HG03342 (cell line): ENCODE results near the gene PRAMEF14.
"Not testable (repeated sequence)": the region's sequence is repeated elsewhere in the genome, so short reads cannot be mapped to it uniquely, and the experiment has no call there.

Source experiments
- ATAC-seq: cut with Tn5 transposase; IDR thresholded peaks from one replicate; pipeline ENCODE4 v1.9.1; 2021; ENCODE audit warnings: mild to moderate bottlenecking, moderate library complexity; ENCODE audit not compliant: unreplicated experiment

Gene PRAMEF14

GRCh38 chr1:13347034-13347433, at the start of gene PRAMEF14:
PRAMEF14 (minus strand) TSS chr1:13347134; CDS start chr1:13345314, 1,820 bp downstream.
- not testable (repeated sequence) for ATAC-seq

- ATAC-seq = not testable (repeated sequence)
Measured at GRCh38 chr1:13395311-13395710, 48.4 kb upstream of the PRAMEF14 start.

- ATAC-seq = not testable (repeated sequence)
Measured at GRCh38 chr1:13394761-13395160, 47.8 kb upstream of the PRAMEF14 start.

- ATAC-seq = not testable (repeated sequence)
Measured at GRCh38 chr1:13393004-13393403, 46.1 kb upstream of the PRAMEF14 start.

GRCh38 chr1:13389332-13389731, 42.4 kb upstream of the PRAMEF14 start, which contains the start of gene PRAMEF17:
PRAMEF17 (plus strand) TSS chr1:13389632; CDS start chr1:13389658, 26 bp downstream.
- ATAC-seq = not testable (repeated sequence)

GRCh38 chr1:13380380-13380779, 33.4 kb upstream of the PRAMEF14 start:
- ATAC-seq = not testable (repeated sequence)

- ATAC-seq = not testable (repeated sequence)
Measured at GRCh38 chr1:13378983-13379382, 32.0 kb upstream of the PRAMEF14 start.

- ATAC-seq = not testable (repeated sequence)
Measured at GRCh38 chr1:13368544-13368943, 21.6 kb upstream of the PRAMEF14 start.

- not testable (repeated sequence) for ATAC-seq
Measured at GRCh38 chr1:13366536-13366935, 19.6 kb upstream of the PRAMEF14 start.

GRCh38 chr1:13364928-13365327, 18.0 kb upstream of the PRAMEF14 start:
- not testable (repeated sequence) for ATAC-seq

GRCh38 chr1:13362364-13362763, 15.4 kb upstream of the PRAMEF14 start:
- not testable (repeated sequence) for ATAC-seq

GRCh38 chr1:13356774-13357173, 9.8 kb upstream of the PRAMEF14 start:
- ATAC-seq = not testable (repeated sequence)

GRCh38 chr1:13354475-13354874, 7.5 kb upstream of the PRAMEF14 start:
- ATAC-seq = not testable (repeated sequence)

- not testable (repeated sequence) for ATAC-seq
Measured at GRCh38 chr1:13353476-13353875, 6.5 kb upstream of the PRAMEF14 start.

GRCh38 chr1:13342496-13342895, 4.4 kb downstream of the PRAMEF14 start:
- ATAC-seq = not testable (repeated sequence)

GRCh38 chr1:13315281-13315680, 31.7 kb downstream of the PRAMEF14 start, which contains the start of gene PRAMEF15:
PRAMEF15 (plus strand) TSS chr1:13315581; CDS start chr1:13318408, 2,827 bp downstream.
- ATAC-seq = not testable (repeated sequence)

- ATAC-seq = not testable (repeated sequence)
Measured at GRCh38 chr1:13303239-13303638, 43.7 kb downstream of the PRAMEF14 start, which contains the start of gene PRAMEF33. PRAMEF33 (plus strand) TSS chr1:13303539; CDS start chr1:13305955, 2,416 bp downstream.

- not testable (repeated sequence) for ATAC-seq
Measured at GRCh38 chr1:13302197-13302596, 44.7 kb downstream of the PRAMEF14 start.

GRCh38 chr1:13298699-13299098, 48.2 kb downstream of the PRAMEF14 start:
- not testable (repeated sequence) for ATAC-seq

- ATAC-seq = not testable (repeated sequence)
Measured at GRCh38 chr1:13297216-13297931, 49.6 kb downstream of the PRAMEF14 start.
